Hippocampal formation (tissue), 2 donors: ENCODE measurements around the gene POTEJ.
"Not testable (repeated sequence)": the region's sequence is repeated elsewhere in the genome, so short reads cannot be mapped to it uniquely, and the experiment has no call there.

ENCODE experiments used
- DNase-seq, 2 donors: peaks; one replicate each; lab custom pipeline; 2025; lab: John Stamatoyannopoulos, UW

Gene POTEJ

DNA sequence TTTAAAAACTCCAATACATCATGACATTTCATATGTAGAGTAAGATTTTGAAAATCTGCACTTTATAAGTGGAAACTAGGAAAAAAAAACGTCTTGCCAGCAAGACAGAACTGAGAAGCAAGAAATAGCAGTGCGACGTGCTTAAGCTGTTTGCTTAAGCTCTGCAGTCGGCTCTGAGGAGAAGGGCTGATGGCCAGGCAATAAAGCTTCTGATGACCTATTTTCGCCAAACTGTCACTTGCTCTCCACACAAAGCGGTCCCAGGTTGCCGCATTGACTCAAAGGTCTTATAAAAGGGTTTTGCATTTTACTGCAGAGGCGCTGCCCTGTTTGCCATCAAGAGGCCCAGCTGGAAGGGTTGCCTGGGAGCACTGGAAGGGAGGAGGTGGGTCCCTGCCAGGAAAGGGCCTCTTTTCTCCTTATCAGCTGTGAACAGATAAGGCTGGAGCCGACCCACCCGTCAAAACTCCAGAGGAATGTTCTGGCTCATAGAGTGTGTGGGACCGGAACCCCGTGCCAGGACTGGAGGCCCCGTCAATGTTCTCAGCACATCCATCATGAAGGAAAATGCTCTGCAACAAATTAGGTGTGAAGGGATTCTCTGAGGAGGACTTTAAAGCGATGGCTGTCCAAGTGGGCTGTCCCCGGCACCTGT lies 9.5 kb upstream of the POTEJ start:
- DNase-seq = not testable (repeated sequence)

DNA sequence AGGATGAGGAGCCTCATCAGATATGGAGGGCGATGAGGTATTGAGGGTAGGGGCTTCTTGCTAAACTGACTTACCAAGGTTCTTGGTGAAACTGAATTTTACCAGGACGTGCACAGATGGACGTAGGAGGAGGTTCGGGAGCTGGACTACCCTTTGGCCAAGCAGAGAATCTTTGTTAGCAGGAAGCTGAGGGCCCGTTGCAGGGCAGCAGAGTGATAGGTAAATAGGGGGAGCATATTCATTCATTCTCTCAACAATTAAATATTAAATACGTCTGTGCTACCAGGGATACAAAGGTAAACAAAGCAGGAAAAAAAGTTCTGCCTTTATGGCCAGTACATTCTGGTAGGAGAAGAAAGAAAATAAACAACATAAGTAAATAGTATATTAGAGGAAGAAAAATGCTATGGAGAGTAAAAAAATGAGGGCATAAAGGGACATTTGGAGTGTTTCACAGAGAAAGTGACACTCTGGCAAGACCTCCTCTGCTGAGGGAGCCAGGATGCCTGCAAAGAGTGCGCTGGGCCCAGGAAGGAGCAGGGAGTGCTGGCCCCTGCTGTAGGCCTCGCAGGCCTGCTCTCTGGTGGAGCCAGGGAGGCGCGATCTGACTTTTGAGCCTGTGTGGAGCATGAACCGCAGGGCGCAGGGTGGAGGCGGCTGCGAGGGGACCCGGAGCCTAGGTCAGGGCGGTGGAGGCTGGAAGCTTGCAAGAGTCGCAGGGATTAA lies 2.8 kb upstream of the POTEJ start:
- not testable (repeated sequence) for DNase-seq

DNA sequence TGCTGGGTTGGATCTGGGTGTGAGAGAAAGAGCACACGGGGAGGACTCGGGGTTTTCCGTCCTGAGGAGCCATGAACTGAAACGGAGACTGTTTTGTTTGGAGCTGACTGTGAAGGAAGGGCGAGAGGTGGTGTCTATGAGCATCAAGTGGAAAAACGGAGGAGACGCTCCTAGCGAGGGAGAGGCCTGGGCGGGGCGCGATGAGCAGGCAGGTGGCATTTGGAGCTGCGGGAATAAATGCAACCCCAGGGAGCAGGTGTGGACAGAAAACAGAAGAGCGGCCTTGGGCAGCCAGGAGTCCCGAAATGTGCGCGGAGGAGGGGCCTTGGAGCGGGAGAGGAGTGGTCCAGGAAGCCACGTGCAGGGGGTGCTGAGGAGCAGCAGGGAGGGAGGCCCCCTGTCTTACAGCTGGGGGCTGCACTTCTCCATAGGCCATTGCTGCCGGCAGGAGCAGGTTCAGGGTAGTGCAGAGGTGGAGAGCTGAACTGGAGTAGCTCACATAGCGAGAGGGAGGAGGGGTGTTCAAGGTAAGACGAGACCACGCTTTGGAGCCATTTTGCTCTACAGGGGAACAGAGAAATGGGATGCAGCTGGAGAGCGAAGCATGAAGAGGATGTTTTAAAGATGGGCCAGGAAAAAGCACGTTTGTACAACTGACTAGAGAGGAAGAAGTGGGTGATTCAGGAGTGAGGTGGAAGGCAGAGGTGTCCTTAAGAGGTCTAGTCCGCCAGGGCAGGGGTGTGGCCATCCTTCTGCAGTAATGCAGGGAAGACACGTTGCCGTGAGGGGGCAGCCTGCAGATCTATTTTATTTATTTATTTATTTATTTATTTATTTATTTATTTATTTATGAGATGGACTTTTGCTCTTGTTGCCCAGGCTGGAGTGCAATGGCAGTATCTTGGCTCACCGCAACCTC lies 2.0 kb upstream of the POTEJ start:
- DNase-seq = not testable (repeated sequence)

DNA sequence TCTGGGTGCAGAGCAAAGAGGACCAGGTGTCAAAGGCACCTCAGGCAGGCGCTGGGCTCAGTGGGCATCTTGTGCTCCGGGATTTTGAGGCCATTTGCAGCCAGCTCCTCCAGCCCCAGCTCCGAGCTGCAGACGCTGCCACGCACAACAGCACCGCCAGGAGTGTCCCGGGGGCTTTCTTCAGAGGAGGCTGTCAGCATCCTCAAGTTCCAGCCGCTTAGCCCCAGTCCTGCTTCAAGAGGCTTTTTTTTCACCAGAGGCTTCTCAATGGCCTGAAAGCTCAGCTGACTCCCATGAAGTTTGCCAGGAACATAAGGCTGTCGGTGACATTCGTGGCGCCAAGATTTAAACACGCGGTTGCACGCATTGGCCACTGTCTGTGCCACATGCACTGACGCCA lies 754 bp upstream of the POTEJ start:
- DNase-seq = not testable (repeated sequence)

DNA sequence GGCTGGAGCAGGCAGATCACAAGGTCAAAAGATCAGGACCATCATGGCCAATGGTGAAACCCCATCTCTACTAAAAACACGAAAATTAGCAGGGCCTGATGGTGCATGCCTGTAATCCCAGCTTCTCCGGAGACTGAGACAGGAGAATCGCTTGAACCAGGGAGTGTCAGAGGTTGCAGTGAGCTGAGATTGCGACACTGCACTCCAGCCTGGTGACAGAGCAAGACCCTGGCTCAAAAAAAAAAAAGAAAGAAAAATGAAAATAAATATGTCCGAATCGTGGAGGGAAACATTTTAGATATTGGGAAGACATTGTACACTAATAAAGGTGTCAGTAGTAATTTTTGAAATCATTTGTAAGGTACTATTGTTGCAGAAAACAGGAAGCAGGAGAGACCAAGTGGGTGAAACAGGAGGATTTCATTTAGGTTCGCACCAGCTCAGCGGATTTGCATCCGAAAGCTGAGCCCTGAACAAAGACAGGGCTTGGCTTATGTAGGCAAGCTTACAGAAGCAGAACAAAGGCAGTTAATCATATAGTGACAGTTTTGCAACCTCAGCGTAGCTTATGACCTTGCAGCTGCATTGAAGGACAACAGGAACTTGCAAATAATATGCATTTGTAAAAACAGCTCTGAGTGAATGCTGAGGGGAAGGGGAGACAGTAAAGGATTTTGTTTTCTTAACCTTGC lies 17.7 kb downstream of the POTEJ start:
- not testable (repeated sequence) for DNase-seq

DNA sequence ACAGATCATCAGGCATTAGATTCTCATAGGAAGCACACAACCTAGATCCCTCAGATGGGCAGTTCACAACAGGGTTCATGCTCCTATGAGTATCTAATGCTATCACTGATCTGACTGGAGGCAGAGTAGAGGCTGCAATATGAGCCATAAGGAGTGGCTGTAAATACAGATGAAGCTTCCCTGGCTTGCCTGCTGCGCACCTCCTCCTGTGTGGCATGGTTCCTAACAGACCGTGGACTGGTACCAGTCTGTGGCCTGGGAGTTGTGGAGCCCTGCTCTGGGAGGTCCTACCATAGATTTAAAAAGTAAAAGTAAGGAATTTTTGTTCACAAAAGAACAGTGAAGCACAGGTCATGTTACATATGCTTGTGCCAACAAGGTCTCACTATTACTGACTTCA lies 27.7 kb downstream of the POTEJ start:
- not testable (repeated sequence) for DNase-seq

DNA sequence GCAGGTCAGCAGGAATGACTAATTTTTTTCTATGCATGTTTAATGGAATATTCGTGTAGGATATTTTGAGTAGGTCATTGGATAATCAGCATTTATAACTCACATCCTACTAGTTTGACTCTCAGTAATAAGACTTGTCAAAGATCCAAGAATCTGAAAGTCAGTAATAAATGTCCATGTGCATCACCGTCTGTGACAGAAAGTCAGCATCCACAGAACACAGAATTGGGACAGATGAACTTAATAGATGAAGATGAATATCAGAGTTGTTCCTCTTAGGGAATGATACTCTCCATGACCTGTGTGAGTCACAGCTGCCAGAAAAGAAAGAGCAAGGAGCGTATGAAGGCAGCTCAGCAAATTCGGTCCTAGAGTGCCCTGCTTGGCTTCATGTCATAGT lies 30.4 kb downstream of the POTEJ start:
- not testable (repeated sequence) for DNase-seq

DNA sequence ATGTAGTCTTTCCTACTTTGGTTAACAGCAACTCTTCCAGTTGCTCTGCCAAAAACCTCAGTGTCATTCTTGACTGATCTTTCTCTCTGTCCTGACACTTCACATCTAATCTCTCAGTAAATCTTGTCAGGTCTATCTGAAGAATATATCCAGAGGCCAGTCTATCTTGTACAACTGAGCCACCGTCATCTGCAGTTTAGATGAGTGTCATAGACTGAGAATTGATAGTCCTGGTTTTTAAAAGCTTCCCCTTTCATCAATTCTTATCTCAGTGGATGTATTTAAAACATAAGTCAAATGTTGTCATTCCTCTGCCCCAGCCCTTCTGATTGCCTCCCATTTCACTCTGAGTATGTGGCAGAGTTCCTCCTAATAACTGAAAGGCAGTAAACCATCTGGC lies 38.0 kb downstream of the POTEJ start:
- not testable (repeated sequence) for DNase-seq

DNA sequence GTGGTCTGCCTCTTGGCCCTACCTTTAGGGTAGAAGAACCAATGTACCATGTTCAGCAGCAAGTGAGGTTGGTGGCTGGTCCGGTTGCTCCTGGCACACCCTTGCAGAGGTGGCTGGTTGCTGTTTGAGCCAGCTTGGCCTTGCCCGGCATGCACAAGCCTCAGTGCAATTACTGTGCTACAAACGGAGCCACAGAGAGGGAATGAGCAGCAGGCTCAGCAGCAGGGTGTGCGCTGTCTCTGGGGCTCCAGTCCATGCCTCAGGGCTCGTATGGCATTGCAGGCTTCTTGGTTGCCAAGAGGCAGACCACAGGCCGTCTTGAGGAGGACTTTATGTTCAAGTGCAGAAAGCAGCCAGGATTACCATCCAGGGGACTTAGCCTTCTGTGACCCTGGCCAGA lies 53.3 kb downstream of the POTEJ start:
- not testable (repeated sequence) for DNase-seq

DNA sequence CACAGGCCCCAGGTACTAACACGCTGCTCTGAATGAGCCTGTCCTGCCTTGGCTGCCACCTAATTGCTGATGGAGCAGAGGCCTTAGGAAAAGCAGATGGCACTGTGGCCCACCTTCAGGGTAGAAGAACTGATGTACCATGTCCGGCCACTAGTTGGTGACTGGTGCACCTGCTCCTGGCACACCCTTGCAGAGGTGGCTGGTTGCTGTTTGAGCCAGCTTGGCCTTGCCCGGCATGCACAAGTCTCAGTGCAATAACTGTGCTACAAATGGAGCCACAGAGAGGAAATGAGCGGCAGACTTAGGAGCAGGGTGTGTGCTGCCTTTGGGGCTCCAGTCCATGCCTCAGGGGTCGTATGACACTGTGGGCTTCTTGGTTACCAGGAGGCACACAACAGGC lies 54.4 kb downstream of the POTEJ start:
- not testable (repeated sequence) for DNase-seq

DNA sequence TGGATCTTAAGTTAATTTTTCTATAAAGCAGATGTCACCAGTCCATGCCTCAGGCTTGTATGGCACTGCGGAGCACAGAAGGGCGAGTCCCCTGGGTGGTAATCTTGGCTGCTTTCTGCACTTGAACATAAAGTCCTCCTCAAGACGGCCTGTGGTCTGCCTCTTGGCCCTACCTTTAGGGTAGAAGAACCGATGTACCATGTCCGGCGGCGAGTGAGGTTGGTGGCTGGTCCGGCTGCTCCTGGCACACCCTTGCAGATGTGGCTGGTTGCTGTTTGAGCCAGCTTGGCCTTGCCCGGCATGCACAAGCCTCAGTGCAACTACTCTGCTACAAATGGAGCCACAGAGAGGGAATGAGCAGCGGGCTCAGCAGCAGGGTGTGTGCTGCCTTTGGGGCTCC lies 56.3 kb downstream of the POTEJ start:
- not testable (repeated sequence) for DNase-seq

DNA sequence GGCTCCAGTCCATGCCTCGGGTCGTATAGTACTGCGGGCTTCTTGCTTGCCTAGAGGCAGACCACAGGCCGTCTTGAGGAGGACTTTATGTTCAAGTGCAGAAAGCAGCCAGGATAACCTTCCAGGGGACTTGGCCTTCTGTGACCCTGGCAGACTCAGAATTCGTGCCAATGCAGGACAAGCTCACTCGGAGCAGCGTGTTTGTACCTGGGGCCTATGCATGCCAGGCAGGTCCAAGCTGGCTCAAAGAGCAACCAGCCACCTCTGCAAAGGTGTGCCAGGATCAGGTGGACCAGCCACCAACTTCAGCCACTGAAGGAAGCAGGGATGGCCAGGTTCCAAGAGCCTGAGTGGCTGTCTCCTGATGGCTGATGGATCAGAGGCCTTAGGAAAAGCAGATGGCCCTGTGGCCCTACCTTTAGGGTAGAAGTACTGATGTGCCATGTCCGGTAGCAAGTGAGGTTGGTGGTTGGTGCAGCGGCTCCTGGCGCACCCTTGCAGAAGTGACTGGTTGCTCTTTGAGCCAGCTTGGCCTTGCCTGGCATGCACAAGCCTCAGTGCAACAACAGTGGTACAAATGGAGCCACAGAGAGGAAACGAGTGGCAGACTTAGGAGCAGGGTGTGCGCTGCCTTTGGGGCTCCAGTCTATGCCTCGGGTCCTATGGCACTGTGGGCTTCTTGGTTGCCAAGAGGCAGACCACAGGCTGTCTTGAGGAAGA lies 58.9 kb downstream of the POTEJ start:
- not testable (repeated sequence) for DNase-seq

DNA sequence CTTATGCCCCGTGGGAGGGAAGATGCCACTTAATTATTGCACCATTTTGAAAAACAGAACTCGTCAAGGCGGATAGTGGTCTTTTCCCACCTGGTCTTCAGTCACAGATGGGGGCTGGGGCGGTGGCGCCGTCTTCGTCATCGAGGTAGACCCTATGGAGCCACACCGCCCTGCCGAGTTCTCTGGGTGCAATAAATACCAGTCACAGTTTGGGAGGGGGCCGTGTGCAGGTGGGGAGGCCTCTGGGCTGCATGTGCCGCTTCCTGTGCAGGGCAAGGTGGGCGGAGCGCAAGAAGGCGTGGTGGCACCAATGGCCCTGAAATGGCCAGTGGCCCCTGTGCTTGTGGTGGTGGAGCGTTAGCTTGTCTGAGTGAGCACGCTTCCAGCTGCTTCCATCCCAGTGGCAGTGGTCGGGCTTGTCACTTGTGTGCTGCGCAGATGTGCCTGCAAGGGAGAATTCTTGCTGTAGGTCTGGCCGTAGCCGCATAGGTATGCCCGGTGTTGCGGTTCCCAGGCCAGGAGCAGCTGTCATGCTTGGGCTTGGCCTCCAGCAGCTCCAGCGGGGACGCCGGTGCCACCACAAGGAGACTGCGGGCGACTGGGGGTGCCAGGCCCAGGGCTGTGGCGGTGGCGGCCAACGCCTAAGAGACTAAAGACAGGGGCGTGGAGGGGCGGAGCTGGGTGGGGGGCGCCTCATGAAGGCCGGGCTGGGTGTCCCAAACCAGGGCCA lies 81.0 kb downstream of the POTEJ start:
- DNase-seq = not testable (repeated sequence)

DNA sequence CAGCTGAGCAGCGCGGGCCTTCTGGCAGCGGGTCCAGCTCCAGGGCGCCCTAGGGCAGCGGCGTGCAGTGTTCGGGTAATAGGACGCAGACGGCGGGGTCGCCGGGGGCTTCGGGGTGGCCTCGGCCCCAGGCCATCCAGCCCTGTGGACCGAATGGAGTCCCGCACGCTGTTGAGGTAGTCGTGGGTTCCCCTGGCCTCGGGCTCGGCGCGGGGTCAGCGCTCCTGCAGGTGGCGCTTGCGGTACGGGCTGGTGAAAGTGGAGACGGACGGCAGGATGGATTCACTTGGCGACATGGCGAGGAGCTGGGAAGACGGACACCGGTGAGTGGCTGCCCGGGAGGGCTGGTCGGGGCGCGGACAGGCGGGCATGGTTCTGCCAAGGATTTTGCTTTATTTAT lies 82.2 kb downstream of the POTEJ start:
- DNase-seq = not testable (repeated sequence)

DNA sequence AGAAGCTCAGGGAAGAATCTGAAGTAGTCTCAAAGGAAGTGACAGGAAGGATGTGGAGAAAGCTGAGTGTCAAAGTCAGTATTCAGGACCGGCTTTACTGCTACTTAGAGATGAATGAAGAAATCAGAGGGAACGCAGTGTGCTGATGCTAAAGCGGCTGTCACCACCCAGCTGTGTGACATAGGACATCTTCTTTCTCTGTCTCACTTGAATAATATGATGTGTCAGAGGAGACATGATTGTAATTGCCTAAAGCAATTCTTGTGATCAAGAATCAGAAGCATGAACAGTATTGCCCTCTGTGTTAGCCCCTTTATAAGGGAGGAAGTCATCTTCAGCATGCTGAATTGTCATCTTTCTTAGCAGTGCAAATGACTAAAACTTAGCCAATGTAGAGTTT lies 92.0 kb downstream of the POTEJ start:
- not testable (repeated sequence) for DNase-seq
